Ureter (tissue), 1 donor: ENCODE data around the gene GSTO2. TPM values are rescaled to one million over a fixed set of nuclear protein-coding genes. Genes with fewer than 3 reads are reported as not detected.
"Not testable (repeated sequence)": the region's sequence is repeated elsewhere in the genome, so short reads cannot be mapped to it uniquely, and the experiment has no call there.

Experiments
- DNase-seq: peaks from one replicate; pipeline ENCODE4 v3.0.0-alpha.2; 2020; ENCODE audit warnings: low spot score
- total RNA-seq: library from RNA; stranded (reverse); gene quantifications from one replicate; pipeline ENCODE4 v1.2.4, GENCODE V29; 2023
- donor health status: DM: yes; HTN: yes; CAD: no.

The GSTO2 gene
- 47.0 TPM for total RNA-seq

DNA sequence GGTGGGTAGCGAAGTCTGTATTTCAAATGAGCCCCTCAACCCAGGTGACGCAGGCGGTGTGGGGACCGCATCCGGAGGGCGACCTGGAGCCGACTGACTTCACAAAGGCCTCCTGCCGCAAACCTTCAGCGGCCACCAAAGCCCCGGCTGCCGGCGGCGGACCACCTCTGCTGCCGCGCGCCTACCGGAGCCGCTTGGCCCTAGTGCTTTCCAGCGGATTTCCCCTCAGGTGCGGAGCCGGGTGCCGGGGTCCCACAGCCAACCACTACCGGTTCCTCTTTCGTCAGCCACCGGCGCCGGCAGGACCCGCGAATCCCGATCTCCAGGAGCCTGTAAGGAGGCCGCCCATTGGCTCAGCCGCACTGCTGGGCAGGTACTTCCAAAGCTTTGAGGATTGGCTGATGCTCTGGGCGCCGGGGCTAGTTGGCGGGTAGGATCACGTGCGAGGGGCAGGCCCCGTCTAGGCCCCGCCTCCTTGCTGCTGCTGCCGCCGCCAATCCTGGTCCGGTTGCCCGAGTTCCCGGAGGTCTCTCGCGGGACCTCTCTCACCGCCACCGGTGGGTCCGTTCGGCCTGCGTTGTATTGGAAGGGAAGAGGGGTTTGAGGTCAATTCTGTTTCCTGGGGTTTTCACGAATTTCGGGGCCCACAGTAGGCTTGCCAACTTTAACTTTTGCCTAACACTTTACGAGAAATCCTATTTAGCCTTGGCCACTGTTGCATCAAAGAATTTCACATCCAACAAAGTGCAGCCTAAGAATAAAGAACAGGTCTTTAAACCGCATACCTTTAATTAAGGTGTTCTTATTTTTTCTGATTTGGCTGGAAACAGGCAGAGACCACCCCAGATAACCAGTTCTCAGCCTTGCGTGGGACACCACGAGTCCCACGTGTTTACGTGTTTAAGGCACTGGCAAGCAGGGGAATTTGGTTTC, at the start of gene GSTO2:
Gene GSTO2 (plus strand): TSS at position 472 of the 933 bp plus-strand sequence. CDS start 5,732 bp downstream, outside the sequence.
- DNase-seq, result peak; percentile 99

DNA sequence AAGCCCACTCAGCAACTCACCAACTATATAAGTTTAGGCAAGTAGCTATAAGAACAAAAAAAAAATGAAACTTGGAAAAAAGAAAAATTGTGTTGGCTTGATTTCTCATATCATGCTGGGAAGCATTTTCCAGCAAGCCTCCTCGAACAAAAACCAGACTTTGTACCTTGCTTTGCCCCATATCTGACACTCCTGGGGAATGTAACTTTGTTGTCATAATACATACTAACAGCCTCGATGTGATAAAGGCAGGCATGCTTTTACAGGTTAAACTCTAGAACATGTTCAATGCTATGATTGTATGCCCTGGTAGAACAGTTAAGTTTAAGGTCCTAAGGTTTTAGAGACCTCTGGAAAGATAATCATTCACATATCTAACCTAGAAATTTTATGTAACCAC, 48.5 kb upstream of the GSTO2 start:
- no peak for DNase-seq

DNA sequence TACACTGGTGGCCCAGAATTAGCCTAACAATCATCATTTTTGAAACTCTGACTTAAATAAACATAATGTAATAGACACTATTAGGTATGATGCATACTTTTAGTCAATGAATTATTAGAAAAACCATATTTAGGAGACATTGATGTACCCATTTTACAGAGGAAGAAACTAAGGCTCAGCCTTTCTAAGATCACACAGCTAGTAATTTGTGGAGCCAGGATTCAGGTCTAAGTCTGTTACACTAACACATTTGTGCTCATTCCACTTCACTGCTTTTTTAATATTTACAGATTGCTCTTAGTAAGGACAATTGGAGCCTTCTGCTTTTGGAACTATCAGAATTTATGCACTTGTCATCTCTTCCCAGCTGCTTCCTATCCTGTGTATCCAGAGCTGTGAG, 45.7 kb upstream of the GSTO2 start:
- DNase-seq, result no peak

DNA sequence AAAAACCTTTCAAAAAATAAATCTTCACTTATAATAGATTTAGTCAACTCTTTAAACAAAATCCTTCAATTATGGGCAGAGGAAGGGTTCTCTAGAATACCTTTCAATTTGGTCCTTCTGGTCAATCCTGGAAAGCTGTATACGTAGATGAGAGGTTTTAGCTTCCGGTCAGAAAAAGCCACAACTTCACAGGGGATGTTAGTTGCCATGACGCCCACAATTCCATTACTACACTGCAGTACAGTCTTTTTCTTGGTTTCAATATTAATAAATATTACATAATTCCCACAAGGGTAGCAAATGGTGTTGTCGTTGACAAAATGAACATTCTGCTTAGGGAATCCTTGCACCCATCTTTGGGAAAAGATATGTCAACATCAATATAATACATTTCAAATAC, 38.5 kb upstream of the GSTO2 start:
- no peak for DNase-seq

DNA sequence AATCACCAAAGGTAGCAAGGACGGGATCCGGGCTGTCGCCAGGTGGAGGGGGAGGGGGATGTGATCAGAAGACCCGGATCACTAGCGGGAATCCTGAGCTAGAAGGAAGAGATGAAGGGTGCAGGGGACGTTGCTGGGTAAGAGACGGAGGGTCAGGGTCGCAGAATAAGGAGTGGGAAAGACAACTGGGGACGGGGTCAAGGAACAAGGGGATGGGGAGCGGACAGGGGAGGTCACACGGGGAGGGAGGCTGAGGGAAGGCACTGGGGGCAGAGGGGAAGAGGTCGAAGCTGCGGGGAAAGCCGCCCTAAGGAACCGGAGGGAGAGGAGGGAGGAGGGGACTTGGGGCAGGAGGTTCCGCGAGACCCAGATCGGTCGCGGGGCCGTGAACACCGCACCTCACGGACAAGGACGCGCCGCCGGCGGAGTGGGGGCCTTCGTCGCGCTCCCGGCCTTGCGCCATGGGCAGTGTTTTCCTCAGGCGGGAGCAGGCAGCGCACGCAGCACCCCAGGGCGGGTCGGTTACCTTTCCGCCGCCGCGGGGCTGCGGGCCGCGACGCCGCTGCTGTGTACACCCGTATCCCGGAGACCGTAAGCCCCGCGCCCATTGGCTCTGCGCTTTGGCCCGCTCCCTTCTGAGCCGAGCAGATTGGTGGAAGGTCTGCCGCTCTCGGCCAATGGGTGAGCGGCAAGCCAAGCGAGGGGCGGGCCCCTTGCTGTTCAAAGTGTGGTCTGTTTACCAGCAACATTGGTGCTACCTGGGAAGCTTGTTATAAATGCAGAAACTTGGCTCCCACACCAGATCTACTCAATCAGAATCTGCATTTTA, 37.0 kb upstream of the GSTO2 start, which contains the start of gene CFAP43:
Gene CFAP43 (minus strand): TSS at position 581 of the 829 bp plus-strand sequence. CDS start 118 bp downstream, at position 463.
- peak; percentile 99 for DNase-seq

DNA sequence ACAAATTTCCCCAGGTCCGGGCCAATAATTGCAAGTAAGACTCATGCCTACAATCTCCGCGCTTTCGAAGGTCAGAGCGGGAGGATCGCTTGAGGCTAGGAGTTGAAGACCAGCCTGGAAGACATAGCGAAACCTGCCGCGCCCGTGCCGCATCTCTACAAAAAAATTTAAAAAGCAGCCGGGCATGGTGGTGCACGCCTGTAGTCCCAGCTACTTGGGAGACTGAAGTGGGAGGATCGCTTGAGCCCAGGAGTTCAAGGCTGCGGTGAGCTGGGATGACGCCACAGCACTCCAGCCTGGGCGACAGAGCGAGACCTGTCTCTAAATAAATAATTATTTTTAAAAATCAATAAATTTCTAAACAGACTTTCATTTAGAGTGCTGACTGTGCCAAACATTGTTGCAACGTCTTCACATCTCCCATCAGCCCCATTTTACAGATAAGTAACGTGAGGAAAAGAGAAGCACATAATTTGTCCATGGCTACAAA, 36.3 kb upstream of the GSTO2 start:
- DNase-seq, result no peak

DNA sequence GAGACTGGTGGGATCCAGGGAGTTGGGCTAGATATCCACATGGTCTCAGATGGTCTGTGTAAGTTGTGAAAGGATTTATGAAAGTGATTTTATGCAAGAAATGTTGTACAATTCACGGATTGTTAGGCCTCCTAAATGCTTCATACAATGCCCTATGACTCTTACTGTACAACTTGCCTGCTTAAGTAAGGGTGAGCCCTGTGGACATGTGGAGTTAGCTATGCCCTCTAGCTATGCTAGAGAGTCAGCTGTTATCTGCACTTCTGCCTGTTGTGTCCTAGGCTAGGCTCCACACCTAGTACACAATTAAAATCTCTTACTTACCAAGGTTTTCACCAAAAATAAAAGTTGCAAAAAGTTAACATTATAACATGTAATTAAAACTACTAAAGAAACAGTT, 35.2 kb upstream of the GSTO2 start:
- DNase-seq, result no peak

DNA sequence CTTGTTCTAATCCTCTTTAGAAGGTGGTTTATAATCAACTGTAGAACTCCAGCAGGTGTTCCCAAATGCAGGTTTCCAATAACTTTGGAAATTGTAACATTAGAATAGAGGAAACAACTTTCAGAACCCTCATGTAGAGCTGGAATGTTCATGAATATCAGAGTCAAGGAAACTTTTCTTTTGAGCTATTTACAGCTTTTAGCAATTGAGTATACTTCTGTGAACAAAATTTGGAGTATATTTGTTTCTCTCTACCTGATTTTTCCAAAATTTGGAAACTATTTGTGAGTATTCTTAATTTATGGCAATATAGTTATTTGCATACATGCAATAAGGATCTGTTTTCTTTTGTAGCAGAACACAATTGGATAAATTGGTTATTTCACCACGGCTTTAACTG, 34.0 kb upstream of the GSTO2 start:
- DNase-seq, result no peak

DNA sequence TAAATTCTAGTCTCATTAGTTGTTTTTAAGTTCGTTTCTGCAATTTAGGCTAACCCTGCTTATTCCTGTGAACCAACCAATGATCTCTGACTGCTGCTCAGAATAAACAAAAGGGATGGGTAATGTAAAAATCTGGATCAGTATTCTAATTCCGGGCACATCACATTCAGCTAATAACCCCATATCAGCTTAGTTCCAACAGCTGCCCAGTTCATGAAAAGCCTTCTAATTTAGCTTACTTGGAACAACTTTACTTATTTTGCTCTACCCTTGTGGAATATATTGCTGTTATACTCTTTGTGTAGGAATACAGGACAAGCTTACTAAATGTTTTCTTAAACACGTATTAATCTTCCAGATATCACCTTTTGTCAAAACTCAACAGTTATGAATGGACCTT, 33.2 kb upstream of the GSTO2 start:
- DNase-seq, result no peak

DNA sequence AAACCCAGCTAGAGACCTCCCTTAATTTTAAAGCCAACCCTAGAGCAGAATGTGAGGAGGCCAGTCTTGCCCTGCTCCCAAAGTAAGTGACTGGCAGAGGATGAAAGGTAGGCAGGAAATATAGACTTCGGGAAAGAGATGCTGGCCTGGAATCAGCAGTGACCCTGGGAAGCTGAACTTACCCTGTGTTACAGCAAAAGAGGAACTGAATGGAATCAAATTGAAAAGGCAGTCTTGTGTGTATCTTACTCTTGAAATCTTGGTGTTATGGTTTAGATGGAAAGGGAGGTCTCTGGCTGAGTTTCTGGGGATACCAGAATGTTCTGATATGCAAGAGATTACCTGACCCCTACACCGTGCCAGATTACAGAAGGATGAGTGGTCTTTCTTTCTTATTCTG, 28.9 kb upstream of the GSTO2 start:
- no peak for DNase-seq

DNA sequence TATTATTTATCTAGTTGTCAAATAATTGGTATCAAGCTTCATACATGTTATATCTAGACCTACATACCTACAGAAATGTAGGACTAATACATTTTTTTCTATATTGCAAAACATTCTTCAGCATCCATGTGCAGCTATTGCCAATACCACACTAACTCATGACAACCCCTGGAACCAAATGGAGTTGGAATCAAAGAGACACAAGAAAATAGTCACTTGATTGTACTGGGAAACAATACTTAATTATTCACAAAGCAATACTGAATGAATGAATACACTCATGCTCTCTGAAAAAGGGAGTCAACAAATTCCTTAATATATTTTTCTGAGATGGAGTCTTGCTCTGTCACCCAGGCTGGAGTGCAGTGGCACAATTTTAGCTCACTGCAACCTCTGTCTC, 26.4 kb upstream of the GSTO2 start:
- no peak for DNase-seq

DNA sequence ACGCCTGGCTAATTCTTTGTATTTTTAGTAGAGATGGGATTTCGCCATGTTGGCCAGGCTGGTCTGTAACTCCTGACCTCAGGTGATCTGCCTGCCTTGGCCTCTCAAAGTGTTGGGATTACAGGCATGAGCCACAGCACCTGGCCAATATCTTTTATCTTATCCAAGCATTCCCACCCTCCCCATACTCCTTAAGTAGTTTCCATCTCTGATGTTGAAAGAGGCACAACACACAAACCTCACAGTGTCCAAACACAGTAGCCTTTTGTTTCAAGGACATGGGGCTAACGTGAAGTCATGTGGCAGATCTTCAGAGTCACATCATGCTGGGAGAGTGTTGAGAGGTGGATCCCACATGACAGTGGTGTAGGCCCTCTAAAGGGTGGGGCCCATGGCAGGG, 26.0 kb upstream of the GSTO2 start:
- not testable (repeated sequence) for DNase-seq

DNA sequence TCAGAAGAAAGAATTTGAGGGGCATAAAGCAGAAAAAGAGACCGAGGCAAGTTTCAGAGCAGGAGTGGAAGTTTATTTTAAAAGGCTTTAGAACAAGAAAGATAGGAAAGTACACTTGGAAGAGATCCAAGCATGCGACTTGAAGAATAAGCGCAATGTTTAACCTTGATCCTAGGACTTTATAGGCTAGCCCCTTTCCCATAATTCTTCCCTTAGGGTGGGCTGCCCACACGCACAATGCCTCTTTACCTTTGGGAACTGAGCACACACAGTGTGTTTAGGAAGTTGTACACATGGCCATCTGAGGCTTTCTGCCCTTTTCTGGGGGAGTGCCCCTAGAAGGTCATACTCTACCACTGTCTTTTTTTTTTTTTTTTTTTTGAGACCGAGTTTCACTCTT, 25.5 kb upstream of the GSTO2 start:
- DNase-seq, result no peak

DNA sequence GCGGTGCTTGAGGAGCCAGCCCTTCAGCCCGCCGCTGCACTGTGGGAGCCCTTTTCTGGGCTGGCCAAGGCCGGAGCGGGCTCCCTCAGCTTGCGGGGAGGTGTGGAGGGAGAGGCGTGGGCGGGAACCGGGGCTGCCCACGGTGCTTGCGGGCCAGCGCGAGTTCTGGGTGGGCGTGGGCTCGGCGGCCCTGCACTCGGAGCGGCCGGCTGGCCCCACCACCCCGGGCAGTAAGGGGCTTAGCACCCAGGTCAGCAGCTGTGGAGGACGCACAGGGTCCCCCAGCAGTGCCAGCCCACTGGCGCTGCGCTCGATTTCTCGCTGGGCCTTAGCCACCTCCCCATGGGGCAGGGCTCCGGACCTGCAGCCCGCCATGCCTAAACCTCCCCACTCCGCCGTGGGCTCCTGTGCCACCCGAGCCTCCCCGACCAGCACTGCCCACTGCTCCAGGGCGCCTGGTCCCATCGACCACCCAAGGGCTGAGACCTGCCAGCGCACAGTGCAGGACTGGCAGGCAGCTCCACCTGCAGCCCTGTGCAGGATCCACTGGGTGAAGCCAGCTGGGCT, 23.8 kb upstream of the GSTO2 start:
- DNase-seq, result no peak

DNA sequence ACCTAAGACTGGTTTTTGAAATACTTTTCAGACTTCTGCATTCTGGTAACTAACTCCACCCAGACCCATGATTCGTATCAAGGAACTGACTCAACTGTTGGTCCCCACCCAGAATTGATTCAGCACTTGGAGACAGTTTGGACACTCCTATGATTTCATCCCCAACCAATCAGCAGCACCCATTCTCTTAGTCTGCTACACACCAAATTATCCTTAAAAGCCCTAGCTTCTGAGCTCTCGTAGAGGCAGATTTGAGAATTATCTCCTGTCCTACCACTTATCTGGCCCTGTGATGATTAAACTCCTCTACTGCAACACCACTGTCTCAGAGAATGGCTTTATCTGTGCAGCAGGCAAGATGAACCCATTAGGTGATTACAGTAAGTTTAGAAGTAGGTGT, 22.0 kb upstream of the GSTO2 start:
- DNase-seq, result no peak

DNA sequence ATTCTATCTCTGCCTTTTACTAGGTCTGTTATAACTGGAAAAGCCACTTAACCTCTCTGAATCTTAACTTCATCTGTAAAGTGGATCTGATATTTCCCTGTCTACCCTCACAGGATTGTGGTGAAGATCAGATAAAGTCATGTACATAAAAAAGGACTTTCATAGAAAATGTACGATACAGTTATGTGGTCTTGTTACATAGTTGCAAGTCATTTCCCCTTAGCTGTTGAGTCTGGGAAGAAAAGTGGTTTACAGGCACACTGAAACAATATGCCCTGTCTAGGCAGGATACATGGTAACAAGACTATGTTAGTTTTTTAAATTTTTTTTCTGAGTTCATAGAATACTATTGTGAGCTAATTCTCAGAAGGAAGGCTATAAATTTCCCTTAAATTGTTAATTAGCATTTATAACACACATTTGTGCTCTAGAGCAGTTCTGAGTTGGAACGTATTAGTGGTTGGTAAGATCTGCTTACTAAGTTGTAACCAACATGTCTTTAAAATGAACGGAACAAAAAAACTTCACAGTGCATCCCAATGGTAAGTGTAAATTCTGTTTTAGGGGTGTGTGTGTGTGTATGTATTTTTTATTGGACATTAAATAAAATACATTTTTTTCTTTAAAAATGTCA, 21.4 kb upstream of the GSTO2 start:
- no peak for DNase-seq

DNA sequence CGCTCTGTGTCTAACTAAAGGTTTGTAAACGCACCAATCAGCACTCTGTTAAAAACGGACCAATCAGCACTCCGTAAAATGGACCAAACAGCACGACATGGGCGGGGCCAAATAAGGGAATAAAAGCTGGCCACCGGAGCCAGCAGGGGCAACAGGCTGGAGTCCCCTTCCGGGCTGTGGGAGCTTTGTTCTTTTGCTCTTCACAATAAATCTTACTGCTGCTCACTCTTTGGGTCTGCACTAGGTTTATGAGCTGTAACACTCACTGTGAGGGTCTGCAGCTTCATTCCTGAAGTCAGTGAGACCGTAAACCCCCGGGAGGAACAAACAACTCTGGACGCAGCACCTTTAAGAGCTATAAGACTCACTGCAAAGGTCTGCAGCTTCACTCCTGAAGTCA, 20.1 kb upstream of the GSTO2 start:
- not testable (repeated sequence) for DNase-seq

DNA sequence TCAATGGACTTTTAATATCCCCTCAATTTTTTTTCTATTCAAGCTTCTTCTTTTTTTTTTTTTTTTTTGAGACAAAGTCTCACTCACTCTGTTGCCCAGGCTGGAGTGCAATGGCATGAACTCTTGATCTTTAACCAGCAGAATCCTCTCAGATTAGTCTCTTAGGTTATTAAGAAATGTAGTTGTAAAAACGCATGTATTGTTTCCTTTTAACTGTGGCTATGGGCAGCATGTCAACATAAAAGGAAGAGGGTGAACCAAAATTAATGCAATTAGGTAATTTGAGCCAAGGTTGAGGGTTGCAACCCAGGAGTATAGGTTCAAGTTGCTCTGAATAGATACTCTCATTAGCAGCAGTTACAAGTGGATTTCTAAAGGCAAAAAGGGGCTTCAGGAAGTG, 18.6 kb upstream of the GSTO2 start:
- DNase-seq, result no peak

DNA sequence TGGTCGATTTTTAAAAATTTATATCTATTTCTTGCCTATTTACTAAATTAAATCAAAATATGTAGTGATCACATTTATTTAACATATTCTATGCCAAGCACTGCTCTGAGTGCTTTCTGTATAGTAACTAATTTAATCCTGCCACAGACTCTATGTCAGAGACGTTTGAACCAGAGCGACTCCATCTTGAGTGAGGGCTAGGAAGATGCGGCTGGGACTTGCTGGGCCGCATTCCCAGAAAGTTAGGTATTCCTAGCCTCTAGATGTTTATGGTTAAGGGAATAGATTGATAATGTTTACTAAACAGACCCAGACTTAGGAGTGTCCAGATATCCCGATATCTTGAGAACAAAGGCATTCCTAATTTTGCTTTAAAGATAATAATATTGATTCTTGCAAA, 17.5 kb upstream of the GSTO2 start:
- DNase-seq, result no peak

DNA sequence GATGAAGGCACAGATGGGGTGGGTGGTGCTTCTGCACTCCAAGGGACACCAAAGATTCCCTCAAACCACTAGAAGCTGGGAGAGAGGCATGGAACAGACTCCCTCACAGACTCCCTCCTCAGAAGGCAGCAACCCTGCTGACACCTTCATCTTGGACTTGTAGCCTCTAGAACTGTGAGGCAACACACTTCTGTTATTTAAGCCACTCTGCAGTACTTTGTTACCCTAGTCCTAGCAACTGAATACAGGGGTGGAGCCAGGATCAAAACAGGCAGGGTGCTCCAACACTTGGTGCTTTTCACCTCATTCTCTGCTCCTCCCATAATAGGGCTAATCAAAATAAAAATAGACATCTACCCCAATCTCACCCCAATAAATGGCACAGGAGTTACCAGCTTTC, 16.6 kb upstream of the GSTO2 start:
- no peak for DNase-seq

DNA sequence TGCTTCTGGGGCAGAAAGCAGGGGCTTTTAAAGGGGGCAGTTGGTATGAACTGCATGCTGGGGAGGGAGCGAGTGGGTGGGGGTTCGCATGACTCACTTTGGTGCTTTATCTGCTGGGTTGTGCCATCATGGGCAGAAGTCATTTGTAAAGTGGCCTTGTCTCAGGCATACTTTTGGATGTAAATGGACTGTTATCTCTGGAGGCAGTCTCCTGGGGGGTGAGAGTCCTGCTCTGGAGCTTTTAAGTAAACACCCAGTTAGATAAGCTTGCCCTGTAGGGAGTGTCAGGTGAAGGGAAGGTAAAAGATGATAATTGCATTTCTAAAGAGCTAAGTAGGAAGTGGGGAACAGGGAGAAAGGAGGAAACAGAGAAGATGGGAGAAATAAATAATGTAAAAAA, 15.9 kb upstream of the GSTO2 start:
- DNase-seq, result no peak
